ENCODE measurements around the gene SKAP2. TPM values are rescaled to one million over a fixed set of nuclear protein-coding genes. Genes with fewer than 3 reads are reported as not detected.

Gene SKAP2
- polyA plus RNA-seq, 1 experiment: 2.7 TPM

DNA sequence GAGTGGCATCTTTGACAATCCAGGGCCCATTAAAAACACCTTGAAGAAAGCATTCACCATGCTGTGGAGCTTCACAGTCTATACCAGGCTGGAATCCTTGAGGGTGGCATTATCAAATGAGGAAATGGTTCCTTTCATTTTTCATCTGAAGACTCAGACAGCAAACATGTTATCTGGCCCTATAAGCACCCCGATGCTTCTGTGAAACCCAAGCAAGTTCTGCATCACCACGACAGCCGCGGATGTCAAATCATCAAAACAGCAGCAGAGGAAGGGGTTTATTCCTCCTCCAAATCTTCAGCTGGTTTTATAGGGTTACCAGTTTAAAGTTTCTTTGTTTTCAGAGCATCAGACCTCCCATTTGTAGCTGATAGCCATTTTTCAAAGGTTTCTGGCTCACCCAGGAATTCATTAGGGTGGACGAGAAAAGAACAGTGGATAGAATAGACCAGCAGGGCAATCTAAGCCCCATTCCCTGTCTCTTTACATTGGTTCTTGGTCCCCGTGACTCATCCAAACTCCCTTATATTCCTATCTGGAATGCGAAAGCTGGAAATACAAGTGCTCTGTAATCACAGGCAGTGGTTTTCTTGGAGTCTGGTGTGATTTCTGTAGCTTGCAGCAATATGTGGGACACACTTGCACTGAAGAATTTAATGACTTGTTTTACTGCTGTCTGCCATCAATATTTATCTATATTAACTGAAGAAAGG is 217.9 kb downstream of the SKAP2 start:
- TF ChIP-seq, protein P1, sequence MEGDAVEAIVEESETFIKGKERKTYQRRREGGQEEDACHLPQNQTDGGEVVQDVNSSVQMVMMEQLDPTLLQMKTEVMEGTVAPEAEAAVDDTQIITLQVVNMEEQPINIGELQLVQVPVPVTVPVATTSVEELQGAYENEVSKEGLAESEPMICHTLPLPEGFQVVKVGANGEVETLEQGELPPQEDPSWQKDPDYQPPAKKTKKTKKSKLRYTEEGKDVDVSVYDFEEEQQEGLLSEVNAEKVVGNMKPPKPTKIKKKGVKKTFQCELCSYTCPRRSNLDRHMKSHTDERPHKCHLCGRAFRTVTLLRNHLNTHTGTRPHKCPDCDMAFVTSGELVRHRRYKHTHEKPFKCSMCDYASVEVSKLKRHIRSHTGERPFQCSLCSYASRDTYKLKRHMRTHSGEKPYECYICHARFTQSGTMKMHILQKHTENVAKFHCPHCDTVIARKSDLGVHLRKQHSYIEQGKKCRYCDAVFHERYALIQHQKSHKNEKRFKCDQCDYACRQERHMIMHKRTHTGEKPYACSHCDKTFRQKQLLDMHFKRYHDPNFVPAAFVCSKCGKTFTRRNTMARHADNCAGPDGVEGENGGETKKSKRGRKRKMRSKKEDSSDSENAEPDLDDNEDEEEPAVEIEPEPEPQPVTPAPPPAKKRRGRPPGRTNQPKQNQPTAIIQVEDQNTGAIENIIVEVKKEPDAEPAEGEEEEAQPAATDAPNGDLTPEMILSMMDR (IDR thresholded peaks at IDR 0.05; ENCODE audit: insufficient read depth, low read depth, low read length): no peak

DNA sequence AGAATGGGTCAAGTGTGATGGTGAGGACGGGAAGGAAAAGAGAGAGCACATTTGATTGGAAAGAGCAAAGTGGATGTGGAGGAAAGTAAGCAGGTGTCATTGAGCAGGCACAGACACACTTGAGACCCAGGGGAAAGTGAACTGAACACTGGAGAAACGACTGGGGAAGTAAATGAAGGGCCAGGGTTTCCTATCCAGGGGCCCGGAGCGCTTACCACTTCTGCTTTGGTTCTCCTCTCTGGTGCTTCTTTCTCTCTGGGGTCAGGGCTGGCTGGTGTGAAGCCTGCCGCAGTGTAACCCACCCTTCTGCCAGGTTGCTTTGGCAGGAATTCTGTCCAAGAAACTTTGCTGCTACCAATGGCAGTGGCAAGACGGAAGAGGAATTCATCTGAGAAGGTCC is 219.3 kb downstream of the SKAP2 start:
- ChIA-PET CTCF (no interaction called here), POLR2A (no interaction called here)
- no peak for DNase-seq (ENCODE audit: low read depth)
- H3K36me3 ChIP-seq (ENCODE audit: control insufficient read depth, insufficient read depth, low read length): no peaks in the 10 kb centered on the region
- H3K27me3 ChIP-seq (ENCODE audit: control insufficient read depth, insufficient read depth, low read length): no peaks in the 10 kb centered on the region; the same call in 1 of the 2 replicates
- TF ChIP-seq, protein P1 (IDR thresholded peaks at IDR 0.05; ENCODE audit: insufficient read depth, low read depth, low read length): no peak
- no peak overlapping the region for H3K4me3 ChIP-seq (ENCODE audit: low read depth, low read length)

More for the DNA sequence above, 217.9 kb downstream of the SKAP2 start:
- POLR2A ChIA-PET: no interaction called here
- CTCF ChIA-PET: interaction anchor here (0.6 kb wide), 1 partner anchor 21 kb away, joined by 3 read pairs; no protein-coding TSS in a partner anchor
- Histone ChIP-seq H3K36me3 (ENCODE audit: control insufficient read depth, insufficient read depth, low read length) (no peaks in the 10 kb centered on the region), H3K27me3 (ENCODE audit: control insufficient read depth, insufficient read depth, low read length) (no peaks in the 10 kb centered on the region; the same call in 1 of the 2 replicates), H3K4me3 (ENCODE audit: low read depth, low read length) (no peak overlapping the region)
- no peak for DNase-seq (ENCODE audit: low read depth)

DNA sequence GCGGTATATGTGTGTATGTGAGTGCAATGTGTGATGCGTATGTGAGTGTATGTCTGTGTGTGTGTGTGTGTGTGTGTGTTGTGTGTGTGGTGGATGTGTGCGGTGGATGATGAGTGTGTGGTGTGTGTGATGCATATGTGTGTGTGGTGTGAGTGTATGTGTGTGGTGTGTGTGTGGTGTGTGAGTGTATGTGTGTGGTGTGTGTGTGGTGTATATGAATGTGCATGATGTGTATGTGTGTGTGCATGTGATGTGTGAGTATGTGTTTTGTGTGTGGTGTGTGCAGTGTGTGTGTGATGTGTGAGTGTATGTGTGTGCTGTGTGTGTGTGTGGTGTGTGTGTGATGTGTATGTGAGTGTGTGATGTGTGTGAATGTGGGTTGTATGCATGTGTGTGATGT is 222.0 kb downstream of the SKAP2 start:
- Histone ChIP-seq H3K27me3 (ENCODE audit: control insufficient read depth, insufficient read depth, low read length) (no peaks in the 10 kb centered on the region; the same call in 1 of the 2 replicates), H3K36me3 (ENCODE audit: control insufficient read depth, insufficient read depth, low read length) (no peaks in the 10 kb centered on the region), H3K4me3 (ENCODE audit: low read depth, low read length) (no peak overlapping the region)
- CTCF ChIA-PET: no interaction called here
- TF ChIP-seq, protein P1 (IDR thresholded peaks at IDR 0.05; ENCODE audit: insufficient read depth, low read depth, low read length): no peak
- no peak for DNase-seq (ENCODE audit: low read depth)
- POLR2A ChIA-PET: no interaction called here

DNA sequence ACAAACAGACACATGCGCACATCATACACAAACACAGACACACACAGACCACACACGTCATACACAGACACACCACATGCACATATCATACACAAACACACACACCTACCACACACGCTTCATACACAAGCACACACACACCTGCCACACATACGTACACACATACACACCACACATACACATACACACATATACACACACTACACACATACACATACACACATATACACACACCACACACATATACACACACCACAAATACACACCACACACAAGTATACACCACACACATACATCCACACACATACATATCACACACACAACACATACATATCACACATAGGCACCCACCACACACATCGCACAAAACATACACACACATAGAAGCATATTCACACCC is 224.7 kb downstream of the SKAP2 start:
- H3K36me3 ChIP-seq (ENCODE audit: control insufficient read depth, insufficient read depth, low read length): no peaks in the 10 kb centered on the region
- H3K4me3 ChIP-seq (ENCODE audit: low read depth, low read length): no peak overlapping the region
- no peak for DNase-seq (ENCODE audit: low read depth)
- ChIA-PET POLR2A (no interaction called here), CTCF (no interaction called here)
- H3K27me3 ChIP-seq (ENCODE audit: control insufficient read depth, insufficient read depth, low read length): no peaks in the 10 kb centered on the region; the same call in 1 of the 2 replicates
- TF ChIP-seq, protein P1 (IDR thresholded peaks at IDR 0.05; ENCODE audit: insufficient read depth, low read depth, low read length): no peak

DNA sequence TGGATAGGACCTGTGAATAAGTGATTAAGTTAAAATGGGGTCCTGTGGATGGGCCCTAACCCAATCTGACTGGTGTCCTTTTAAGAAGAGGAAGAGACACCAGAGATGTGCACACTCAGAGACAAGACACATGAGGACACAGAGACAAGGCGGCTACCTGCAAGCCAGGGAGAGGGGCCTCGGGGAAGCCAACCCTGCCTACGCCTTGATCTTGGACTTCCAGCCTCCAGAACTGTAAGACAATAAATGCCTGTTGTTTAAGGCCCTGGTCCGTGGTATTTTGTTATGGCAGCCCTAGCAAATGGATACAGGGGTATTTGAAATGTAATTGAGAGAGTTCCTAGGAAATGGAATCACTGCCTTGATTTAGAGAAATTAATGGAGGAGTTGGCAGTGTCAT is 225.3 kb downstream of the SKAP2 start:
- TF ChIP-seq, protein P1 (IDR thresholded peaks at IDR 0.05; ENCODE audit: insufficient read depth, low read depth, low read length): no peak
- POLR2A ChIA-PET: no interaction called here

More for the DNA sequence above, 225.3 kb downstream of the SKAP2 start:
- CTCF ChIA-PET: no interaction called here
- H3K27me3 ChIP-seq (ENCODE audit: control insufficient read depth, insufficient read depth, low read length): no peaks in the 10 kb centered on the region; the same call in 1 of the 2 replicates
- DNase-seq (ENCODE audit: low read depth): no peak
- H3K4me3 ChIP-seq (ENCODE audit: low read depth, low read length): no peak overlapping the region
- no peaks in the 10 kb centered on the region for H3K36me3 ChIP-seq (ENCODE audit: control insufficient read depth, insufficient read depth, low read length)
